ENCODE data around the gene MGRN1. TPM values are rescaled to one million over a fixed set of nuclear protein-coding genes. Genes with fewer than 3 reads are reported as not detected.

The MGRN1 gene
- polyA plus RNA-seq, 1 donor = 35.5 TPM

GRCh38 chr16:4674926-4675530, 50.4 kb downstream of the MGRN1 start:
- DNase-seq (ENCODE audit: low read depth) = no peak

- DNase-seq (ENCODE audit: low read depth) = no peak
Observed at GRCh38 chr16:4675864-4676786, 51.5 kb downstream of the MGRN1 start.

DNA sequence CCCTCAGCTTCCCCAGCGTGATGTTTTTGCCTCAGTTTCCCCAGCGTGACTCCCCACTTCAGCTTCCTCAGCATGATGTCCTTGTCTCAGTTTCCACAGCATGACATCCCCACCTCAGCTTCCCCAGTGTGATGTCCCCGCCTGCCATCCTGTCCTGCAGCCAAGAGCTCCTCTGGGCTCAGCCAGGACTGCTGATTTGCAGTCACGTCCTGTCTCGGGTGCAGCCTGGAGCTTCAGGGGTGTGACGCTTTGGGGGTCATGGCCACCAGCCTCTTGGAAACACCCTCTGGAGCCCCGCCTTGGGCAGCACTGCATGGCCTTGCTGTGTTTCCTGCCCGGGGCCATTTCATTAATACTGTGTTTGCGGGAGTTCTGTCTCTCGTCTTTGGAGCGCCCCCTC, 52.2 kb downstream of the MGRN1 start:
- DNase-seq (ENCODE audit: low read depth) = no peak

DNA sequence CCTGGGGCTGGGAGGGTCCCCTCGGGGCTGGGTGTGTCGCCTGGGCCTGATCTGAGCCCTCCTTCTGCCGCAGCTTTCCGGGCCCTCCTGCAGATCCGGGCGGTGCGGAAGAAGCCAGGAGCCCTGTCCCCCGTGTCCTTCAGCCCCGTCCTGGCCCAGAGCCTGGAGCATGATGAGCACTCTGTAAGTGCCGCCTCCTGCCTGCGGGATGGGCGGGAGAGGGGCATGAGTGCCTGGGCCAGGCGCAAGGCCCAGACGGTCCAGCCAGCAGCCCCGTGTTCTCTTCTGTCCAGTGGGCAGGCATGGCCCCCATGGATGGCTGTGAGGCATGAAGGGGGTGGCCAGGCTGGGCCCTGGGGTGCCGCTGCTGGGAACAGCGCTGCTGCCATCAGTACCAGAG, 52.8 kb downstream of the MGRN1 start:
- DNase-seq (ENCODE audit: low read depth) = no peak

GRCh38 chr16:4677994-4678393, 53.4 kb downstream of the MGRN1 start:
- no peak for DNase-seq (ENCODE audit: low read depth)

DNA sequence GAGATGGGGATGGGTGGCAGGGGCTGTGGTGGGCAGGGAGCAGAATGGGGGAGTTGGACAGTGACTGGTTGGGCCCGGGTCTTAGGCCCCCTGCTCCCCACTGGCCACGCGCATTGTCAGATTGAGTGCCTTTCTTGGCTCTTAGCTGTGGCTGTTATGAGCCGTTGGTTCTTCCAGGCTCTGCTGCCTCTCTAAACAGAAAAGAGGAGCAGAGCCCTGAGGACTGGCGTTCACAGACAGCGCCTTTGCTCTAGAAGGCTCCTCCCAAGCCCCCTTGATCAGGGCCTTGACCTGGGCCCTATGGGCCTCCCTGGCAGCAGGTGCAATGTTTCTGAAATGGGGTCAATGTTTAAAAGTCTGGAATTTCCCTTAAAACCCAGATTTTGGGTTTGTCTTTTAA, 54.0 kb downstream of the MGRN1 start:
- DNase-seq (ENCODE audit: low read depth) = no peak

DNA sequence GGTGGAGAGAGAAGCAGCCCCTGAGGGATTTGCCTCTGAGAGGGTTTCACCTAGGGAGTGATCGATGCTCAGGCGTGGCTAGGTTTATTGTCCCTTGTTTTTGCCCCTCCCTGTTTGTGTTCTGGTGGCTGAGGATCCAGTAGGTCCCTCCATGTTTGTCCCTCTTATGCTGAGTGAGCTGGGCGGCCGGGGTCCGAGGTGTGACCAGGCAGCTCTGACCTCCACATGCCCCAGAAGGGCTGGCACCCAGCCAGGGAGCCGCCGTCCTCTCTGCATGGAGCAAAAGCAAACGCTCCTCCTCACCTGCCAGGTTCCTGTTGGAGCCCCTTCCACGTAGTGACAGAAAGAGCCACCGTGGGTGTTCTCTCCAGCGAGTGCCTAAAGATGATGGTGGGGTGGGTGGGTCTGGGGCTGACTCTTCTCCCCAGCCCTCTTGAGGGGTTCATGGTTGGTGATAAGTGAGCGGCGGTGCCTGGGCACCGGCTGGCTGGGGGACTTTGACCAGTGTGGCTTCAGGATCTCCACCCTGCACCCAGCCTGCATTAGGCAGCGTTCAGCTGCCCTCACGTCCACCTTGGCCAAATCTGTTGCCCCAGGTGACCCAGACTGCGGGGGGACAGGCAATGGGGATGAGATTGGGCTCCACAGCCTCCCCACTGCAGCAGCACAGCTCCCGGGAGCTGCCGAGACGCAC, 54.7 kb downstream of the MGRN1 start:
- DNase-seq (ENCODE audit: low read depth) = no peak

GRCh38 chr16:4679850-4680636, 55.4 kb downstream of the MGRN1 start:
- peak; percentile 32 for DNase-seq (ENCODE audit: low read depth)

DNA sequence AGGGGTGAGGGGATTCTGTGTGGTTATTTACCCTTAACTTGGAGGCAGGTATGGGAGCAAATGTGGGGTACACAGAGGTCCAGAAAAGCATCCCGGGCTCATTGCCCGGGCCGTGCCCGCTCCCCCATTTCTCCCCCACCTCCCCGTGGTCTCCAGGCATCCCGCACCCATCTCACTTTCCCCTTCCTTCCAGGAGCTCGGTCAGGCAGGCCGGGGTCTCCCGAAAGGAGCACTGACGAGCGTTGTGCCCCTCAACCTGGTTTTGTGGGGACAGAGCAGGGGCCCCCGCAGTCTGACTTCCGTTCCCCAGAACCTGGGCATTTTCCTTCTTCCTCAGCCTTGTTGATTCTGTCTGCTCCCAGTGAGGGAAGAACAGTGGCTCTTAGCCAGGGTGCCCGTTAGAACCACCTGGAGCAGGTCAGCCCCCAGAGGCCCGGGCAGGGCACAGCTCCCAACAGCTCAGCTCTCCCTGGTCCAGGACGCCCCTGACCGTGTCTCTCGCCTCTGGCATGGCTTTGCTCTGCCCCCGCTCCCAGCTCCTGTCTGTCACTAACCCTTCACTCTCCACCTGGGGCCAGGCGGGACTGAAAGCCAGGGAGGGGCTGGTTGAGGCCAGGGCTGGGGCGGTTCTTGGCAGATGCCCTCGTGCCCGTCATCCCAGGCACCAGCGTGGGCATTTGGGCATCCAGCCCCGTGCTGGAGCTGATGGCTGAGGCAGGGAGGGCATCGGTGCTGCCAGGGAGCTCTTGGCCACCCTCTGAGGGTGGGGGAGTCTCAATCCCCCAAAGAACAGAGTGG, 56.2 kb downstream of the MGRN1 start:
- no peak for DNase-seq (ENCODE audit: low read depth)

DNA sequence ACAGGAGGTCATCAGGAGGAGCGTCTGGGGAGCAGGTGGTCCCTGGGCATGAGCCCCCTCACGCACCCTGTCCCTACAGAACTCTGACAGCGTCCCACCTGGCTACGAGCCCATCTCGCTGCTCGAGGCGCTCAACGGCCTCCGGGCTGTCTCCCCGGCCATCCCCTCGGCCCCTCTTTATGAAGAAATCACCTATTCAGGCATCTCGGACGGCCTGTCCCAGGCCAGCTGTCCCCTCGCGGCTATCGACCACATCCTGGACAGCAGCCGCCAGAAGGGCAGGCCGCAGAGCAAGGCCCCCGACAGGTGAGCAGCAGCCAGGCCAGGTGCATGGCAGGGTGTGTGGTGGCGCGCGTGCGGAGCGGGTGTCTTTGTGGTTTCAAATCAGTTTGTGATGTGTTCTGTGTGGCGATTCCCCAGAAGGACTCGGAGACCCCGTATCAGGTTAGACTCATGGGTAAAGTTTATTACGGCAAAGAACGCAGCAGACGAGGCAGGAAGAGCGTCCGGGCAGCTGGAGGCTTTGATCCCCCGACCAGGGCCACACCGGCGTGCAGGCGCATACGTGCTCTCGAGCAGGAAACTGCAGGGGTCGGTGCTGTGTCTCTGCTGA, 57.0 kb downstream of the MGRN1 start:
- DNase-seq (ENCODE audit: low read depth) = no peak

- DNase-seq (ENCODE audit: low read depth) = no peak
Observed at GRCh38 chr16:4682084-4682591, 57.5 kb downstream of the MGRN1 start.

DNA sequence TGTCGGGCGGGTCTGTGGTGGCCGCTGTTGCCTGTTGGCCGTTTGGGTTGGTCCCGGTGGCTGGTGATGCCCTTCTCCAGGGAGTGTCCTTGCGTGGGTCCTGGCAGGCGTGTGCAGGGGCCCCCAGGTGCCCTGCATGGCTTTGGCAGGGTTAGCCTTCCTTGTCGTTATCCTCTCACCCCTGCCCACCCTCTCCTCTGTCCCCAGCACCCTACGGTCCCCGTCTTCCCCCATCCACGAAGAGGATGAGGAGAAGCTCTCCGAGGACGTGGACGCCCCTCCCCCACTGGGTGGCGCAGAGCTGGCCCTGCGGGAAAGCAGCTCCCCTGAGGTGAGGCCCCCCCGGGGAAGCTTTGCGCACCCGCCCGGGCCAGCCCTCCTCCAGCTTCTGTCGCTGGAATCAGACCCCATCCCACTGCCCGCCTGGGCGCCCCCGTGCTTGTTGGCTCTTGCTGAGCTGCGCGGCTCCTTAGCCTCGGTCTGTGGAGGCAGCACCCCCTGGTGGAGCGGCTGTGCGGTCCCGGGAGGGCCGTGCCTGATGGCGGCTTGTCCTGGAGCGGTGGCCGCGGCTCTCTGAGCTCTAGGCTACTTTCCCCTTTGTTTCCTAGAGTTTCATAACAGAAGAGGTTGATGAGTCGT, 58.1 kb downstream of the MGRN1 start:
- DNase-seq (ENCODE audit: low read depth) = no peak

GRCh38 chr16:4683255-4684057, 58.8 kb downstream of the MGRN1 start:
- DNase-seq (ENCODE audit: low read depth) = no peak

DNA sequence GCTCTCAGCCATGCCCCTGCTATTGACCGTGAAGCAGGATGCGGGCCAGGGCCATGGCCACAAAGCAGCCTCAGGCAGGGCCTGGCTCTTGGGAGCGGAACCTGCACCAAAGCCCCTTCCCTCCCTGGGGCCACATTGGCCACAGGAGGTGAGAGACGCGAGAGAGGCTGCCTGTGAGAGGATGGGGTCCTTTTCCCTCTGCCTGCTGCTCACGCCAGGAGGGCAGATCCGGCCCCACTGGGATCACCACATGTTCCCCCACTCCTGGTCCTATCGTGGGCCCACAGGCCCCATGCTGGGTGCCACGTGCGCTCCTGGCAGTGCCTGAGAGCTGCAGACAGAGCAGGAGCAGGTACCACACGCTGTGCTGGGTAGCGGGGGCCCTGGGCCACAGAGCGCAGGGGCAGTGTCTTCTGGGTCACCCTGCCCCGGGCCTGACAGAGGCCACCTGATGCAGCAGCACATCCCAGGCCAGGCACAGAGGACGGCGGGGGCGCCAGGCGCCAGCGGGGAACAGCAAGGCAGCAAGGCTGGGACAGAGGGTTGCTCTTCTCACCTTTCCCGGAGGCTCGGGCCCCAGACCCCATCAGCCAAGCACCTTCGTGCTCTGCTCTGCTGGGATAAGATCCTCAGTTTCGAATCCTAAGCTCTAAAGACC, 59.6 kb downstream of the MGRN1 start:
- no peak for DNase-seq (ENCODE audit: low read depth)

DNA sequence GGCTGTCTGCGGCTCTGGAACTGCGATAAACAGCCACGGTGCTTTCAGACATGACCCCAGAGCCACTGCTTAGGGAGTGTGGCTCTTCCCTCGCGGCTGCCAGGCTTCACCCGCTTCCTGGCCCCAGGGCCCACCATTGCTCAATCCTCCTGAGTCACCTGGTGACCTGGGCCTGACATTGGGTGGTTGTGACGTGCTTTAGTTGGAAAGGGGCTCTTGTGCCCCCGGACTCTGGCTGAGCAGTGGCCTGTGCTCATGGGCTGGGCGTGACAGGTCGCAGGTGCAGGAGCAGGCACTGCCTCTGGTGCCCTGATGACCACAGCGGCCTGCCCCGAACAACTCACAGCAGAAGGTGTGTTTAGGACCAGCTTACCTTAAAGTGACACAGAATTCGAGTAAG, 60.1 kb downstream of the MGRN1 start:
- no peak for DNase-seq (ENCODE audit: low read depth)

DNA sequence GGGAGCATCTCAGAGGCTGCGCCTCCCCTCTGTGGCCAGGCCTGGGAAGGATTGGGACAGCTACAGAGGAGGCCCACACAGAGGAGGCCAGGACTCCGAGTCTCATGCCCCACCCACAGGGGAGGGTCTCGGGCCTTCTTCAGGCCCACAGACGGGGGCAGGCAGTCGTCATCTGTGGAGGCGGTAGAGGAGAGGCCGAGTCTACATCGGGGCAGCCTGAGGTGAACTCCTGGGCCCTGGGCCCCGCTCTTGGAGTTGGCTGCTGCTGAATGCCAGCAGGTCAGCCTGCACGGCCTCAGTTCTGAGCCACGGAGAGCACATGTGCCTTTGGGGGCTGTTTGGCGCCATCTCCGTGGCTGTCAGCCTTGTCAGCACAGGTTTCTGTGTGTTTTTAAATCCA, 60.7 kb downstream of the MGRN1 start:
- DNase-seq (ENCODE audit: low read depth) = no peak

DNA sequence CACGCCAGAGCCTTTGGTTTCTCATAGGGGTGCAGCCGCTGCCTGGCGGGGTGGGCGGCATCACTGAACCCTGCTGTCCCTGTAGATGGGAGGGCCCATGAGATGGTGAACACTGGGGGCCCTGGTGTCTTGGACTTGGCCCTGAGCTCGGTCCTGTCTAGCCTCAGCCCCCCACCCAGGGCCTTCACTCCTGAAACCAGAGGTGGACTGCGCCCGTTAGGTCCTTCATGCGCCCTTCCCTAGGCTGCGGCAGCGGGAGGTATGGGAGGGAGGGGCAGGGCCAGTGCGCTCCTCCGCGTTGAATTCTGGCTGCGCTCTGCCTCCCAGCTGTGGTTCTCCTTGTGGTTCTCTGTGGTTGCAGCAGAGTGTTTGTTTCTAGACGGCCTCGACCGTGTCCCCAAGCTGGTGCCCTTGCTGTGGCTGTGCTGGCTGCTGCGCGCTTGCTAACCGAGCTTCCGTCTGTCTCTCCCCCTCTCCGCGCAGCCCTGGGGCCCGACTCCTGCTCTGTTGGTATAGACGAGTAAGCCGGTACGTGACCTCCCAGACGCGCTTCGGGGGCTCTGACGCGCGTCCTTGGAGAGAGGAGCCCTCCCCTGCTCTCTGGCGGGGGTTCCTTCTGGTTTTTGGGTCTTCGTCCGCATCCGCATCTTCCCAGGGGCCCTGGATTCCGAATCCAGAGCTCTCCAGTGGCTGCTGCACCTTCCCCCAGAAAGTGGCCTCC, 61.3 kb downstream of the MGRN1 start:
- DNase-seq (ENCODE audit: low read depth) = no peak
